ENCODE results near the gene FAM83C.

GRCh38 chr20:35277127-35277526 is 15.1 kb downstream of the FAM83C start:
- TF ChIP-seq CTCF (IDR thresholded peaks at IDR 0.05; ENCODE audit: low read depth, low read length), result no peak
- TF ChIP-seq EZH2phosphoT487 (IDR thresholded peaks at IDR 0.05; ENCODE audit: low read depth), result no peak

All from OCI-LY3 (cell line).